ENCODE results near the gene KRT26.

GRCh38 chr17:40724656-40725055 is 47.3 kb downstream of the KRT26 start:
- TF ChIP-seq, protein P1, sequence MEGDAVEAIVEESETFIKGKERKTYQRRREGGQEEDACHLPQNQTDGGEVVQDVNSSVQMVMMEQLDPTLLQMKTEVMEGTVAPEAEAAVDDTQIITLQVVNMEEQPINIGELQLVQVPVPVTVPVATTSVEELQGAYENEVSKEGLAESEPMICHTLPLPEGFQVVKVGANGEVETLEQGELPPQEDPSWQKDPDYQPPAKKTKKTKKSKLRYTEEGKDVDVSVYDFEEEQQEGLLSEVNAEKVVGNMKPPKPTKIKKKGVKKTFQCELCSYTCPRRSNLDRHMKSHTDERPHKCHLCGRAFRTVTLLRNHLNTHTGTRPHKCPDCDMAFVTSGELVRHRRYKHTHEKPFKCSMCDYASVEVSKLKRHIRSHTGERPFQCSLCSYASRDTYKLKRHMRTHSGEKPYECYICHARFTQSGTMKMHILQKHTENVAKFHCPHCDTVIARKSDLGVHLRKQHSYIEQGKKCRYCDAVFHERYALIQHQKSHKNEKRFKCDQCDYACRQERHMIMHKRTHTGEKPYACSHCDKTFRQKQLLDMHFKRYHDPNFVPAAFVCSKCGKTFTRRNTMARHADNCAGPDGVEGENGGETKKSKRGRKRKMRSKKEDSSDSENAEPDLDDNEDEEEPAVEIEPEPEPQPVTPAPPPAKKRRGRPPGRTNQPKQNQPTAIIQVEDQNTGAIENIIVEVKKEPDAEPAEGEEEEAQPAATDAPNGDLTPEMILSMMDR (conservative IDR thresholded peaks at IDR 0.05; ENCODE audit: low read depth, low read length), result no peak
- no peak for TF ChIP-seq EZH2 (IDR thresholded peaks at IDR 0.05; ENCODE audit: borderline replicate concordance, low read depth, low read length, poor library complexity, severe bottlenecking)

Measured in A673 (cell line).